ENCODE results near the gene ADGRB3.

ADGRB3 gene

DNA sequence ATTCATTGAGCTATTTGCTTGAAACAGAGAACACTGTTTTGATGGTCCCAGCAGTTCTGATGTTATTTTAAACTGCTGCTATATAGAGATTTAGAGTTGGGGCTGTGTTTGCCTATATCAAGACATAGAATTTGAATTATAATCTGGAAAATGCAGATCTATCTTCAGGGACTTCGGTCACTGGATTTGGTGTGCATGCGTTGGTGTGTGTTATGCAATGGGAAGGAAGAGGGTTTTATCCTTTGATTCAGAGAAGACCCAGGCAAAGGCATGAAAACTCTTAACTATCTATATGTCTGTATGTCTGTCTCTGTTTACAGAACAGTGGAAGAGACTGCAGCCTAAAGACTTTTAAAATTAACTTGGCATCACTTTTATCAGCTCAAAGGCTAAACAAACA lies 2.0 kb downstream of the ADGRB3 start:
- TF ChIP-seq CTCF (IDR thresholded peaks at IDR 0.05; ENCODE audit: control extremely low read depth, extremely low read depth, low read depth, missing control alignments), result no peak
- ChIA-PET POLR2A (no interaction called here), CTCF (interaction anchor here (0.8 to 2.4 kb wide), 5 partner anchors 9 to 142 kb away, joined by 3 to 8 read pairs (median 5); no protein-coding TSS in a partner anchor)
- no peak for DNase-seq (ENCODE audit: extremely low spot score)

- ChIA-PET CTCF (interaction anchor here (0.8 to 2.4 kb wide), 5 partner anchors 10 to 141 kb away, joined by 3 to 8 read pairs (median 5); no protein-coding TSS in a partner anchor), POLR2A (no interaction called here)
- TF ChIP-seq CTCF (IDR thresholded peaks at IDR 0.05; ENCODE audit: control extremely low read depth, extremely low read depth, low read depth, missing control alignments), result no peak
- no peak for DNase-seq (ENCODE audit: extremely low spot score)
These were observed 2.7 kb downstream of the ADGRB3 start for GRCh38 chr6:68637782-68638181.

DNA sequence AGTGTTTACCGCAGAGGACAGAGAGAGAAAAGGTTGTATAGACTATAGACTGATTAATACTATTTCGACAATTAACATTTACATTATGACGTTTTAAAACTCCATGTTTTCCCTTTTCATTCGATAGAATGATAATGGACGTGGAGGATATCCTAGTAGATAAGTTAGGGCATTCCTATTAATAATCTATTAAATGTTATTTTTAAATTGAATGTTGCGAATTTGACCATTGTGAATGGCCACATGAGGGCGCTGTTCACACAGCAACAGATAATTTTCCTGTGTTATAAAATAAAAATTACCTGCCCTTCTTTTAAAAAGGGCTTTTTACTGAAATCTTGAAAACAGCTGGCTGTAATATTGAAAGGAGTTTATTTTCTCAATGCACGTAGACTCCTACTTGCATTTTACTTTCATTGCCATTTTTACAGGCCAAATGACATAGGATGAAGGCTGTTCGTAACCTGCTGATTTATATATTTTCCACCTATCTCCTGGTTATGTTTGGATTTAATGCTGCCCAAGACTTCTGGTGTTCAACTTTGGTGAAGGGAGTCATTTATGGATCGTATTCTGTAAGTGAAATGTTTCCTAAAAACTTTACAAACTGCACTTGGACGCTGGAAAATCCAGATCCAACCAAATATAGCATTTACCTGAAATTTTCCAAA lies 3.3 kb downstream of the ADGRB3 start:
- TF ChIP-seq CTCF (IDR thresholded peaks at IDR 0.05; ENCODE audit: control extremely low read depth, extremely low read depth, low read depth, missing control alignments), result peak; percentile 69
- CTCF ChIA-PET, result interaction anchor here (1.0 to 2.4 kb wide), 10 partner anchors 10 to 1469 kb away, joined by 3 to 8 read pairs (median 4); no protein-coding TSS in a partner anchor
- peak; percentile 30 for DNase-seq (ENCODE audit: extremely low spot score)
- POLR2A ChIA-PET, result no interaction called here

- ChIA-PET POLR2A (no interaction called here), CTCF (interaction anchor here (1.0 to 1.8 kb wide), 7 partner anchors 12 to 1468 kb away, joined by 3 to 7 read pairs (median 3); no protein-coding TSS in a partner anchor)
- no peak for DNase-seq (ENCODE audit: extremely low spot score)
- TF ChIP-seq CTCF (IDR thresholded peaks at IDR 0.05; ENCODE audit: control extremely low read depth, extremely low read depth, low read depth, missing control alignments), result no peak
These were observed 4.1 kb downstream of the ADGRB3 start for GRCh38 chr6:68639211-68639610.

GRCh38 chr6:68639826-68640490 lies 4.9 kb downstream of the ADGRB3 start:
- CTCF ChIA-PET, result interaction anchor here (0.9 to 1.8 kb wide), 3 partner anchors 9 to 1468 kb away, joined by 3 to 7 read pairs (median 4); no protein-coding TSS in a partner anchor

DNA sequence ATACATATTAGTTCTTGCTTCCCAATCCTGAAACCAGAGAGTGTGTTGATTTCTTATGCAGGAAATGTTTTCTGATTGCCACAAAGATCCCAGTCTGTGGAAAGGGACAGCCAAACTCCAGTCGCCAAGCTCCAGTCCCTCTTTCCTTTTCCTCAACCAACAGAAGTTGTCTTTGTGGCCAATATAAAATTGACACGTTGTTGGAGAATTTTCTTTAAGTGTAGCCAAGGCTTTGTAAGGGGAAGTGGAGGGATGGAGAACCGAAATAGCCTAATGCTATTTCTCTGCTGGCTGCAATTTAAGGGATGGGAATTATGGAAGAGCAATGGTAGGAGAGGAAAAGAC lies 5.4 kb downstream of the ADGRB3 start:
- TF ChIP-seq CTCF (IDR thresholded peaks at IDR 0.05; ENCODE audit: control extremely low read depth, extremely low read depth, low read depth, missing control alignments), result no peak
- ChIA-PET POLR2A (no interaction called here), CTCF (interaction anchor here (0.9 kb wide), 1 partner anchor 10 kb away, joined by 3 read pairs; no protein-coding TSS in a partner anchor)
- no peak for DNase-seq (ENCODE audit: extremely low spot score)

More at GRCh38 chr6:68639826-68640490, 4.9 kb downstream of the ADGRB3 start:
- no peak for TF ChIP-seq CTCF (IDR thresholded peaks at IDR 0.05; ENCODE audit: control extremely low read depth, extremely low read depth, low read depth, missing control alignments)
- DNase-seq (ENCODE audit: extremely low spot score), result no peak
- POLR2A ChIA-PET, result no interaction called here

Data from GM10248 (cell line).